Stimulated activated memory B cell treated with anti-CD40 and anti-IgM and Interleukin-4, amounts not matched to agents 10 μg/mL and 1 μg/mL and 100 μg/mL, for 72 hours (primary cell): ENCODE data around the gene DOK1.
A peak's percentile ranks its signal among the peaks of the same experiment; 100 is the strongest.

Experiments
- ATAC-seq: fragments of 150-1000 bp; cut with Tn5 transposase; 2 replicates; pipeline ENCODE4 v1.10.0; 2021
- H3K27ac Mint-ChIP-seq: one replicate; pipeline ENCODE4 v1.8.0; 2022; ENCODE audit warnings: mild to moderate bottlenecking, mixed read lengths
- H3K27me3 Mint-ChIP-seq: one replicate; pipeline ENCODE4 v1.8.0; 2022; ENCODE audit warnings: mixed read lengths
- H3K36me3 Mint-ChIP-seq: one replicate; pipeline ENCODE4 v1.8.0; 2022; ENCODE audit warnings: mixed read lengths
- H3K4me1 Mint-ChIP-seq: one replicate; pipeline ENCODE4 v1.8.0; 2022; ENCODE audit warnings: mixed read lengths
- H3K4me3 Mint-ChIP-seq: one replicate; pipeline ENCODE4 v1.8.0; 2022; ENCODE audit warnings: mild to moderate bottlenecking, moderate library complexity, mixed read lengths
- H3K9me3 Mint-ChIP-seq: one replicate; pipeline ENCODE4 v1.8.0; 2022; ENCODE audit warnings: mixed read lengths

The DOK1 gene

GRCh38 chr2:74532222-74532621 is 22.3 kb upstream of the DOK1 start:
- Mint-ChIP-seq H3K4me1 (peaks cover 48% of the 10 kb centered on the region), H3K27ac (no peak overlapping the region), H3K9me3 (no peaks in the 10 kb centered on the region), H3K36me3 (peaks cover 37% of the 10 kb centered on the region), H3K27me3 (no peaks in the 10 kb centered on the region), H3K4me3 (peak overlapping the region; percentile 27)
- no peak for ATAC-seq

DNA sequence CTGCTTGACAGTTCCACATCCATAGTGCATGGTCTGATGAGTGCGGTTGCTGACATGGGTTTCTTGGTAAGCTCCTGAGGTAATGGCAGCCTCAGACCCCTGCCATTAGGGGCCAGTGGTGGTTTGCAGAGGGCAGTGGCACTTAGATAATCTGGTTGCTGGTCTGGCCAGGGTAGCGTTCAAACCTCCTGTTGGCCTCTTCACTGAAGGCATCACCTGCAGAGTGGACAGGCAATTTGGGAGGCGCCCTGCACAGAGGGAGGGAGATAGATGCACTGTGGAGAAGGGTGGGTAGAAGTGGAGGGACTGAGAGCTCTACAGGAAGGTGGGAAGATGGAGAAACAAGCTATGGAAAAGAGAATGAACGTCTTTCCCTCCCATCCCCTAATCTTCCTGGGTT is 21.1 kb upstream of the DOK1 start:
- no peak overlapping the region for H3K27ac Mint-ChIP-seq

GRCh38 chr2:74534411-74534810 is 20.1 kb upstream of the DOK1 start:
- no peak for ATAC-seq
- Mint-ChIP-seq H3K4me3 (no peak overlapping the region), H3K4me1 (peaks cover 51% of the 10 kb centered on the region)

More for the DNA sequence above, 21.1 kb upstream of the DOK1 start:
- Mint-ChIP-seq H3K4me3 (no peak overlapping the region), H3K36me3 (peaks cover 24% of the 10 kb centered on the region), H3K9me3 (no peaks in the 10 kb centered on the region), H3K27me3 (no peaks in the 10 kb centered on the region), H3K4me1 (peaks cover 48% of the 10 kb centered on the region)
- no peak for ATAC-seq

GRCh38 chr2:74535440-74535965 is 19.0 kb upstream of the DOK1 start:
- no peak for ATAC-seq
- Mint-ChIP-seq H3K4me1 (peaks cover 57% of the 10 kb centered on the region), H3K36me3 (peaks cover 21% of the 10 kb centered on the region), H3K27me3 (no peaks in the 10 kb centered on the region), H3K9me3 (no peaks in the 10 kb centered on the region), H3K27ac (no peak overlapping the region), H3K4me3 (no peak overlapping the region)

More at GRCh38 chr2:74534411-74534810, 20.1 kb upstream of the DOK1 start:
- Mint-ChIP-seq H3K36me3 (peaks cover 21% of the 10 kb centered on the region), H3K9me3 (no peaks in the 10 kb centered on the region), H3K27ac (no peak overlapping the region), H3K27me3 (no peaks in the 10 kb centered on the region)

GRCh38 chr2:74536166-74536950 is 18.2 kb upstream of the DOK1 start:
- H3K36me3 Mint-ChIP-seq = peaks cover 13% of the 10 kb centered on the region
- H3K4me1 Mint-ChIP-seq = peaks cover 49% of the 10 kb centered on the region
- H3K9me3 Mint-ChIP-seq = no peaks in the 10 kb centered on the region
- H3K27me3 Mint-ChIP-seq = no peaks in the 10 kb centered on the region
- H3K4me3 Mint-ChIP-seq = no peak overlapping the region
- no peak overlapping the region for H3K27ac Mint-ChIP-seq
- ATAC-seq = peak; percentile 65

GRCh38 chr2:74537140-74537539 is 17.4 kb upstream of the DOK1 start:
- Mint-ChIP-seq H3K9me3 (no peaks in the 10 kb centered on the region), H3K27me3 (no peaks in the 10 kb centered on the region), H3K4me3 (no peak overlapping the region), H3K36me3 (peaks cover 13% of the 10 kb centered on the region), H3K27ac (no peak overlapping the region), H3K4me1 (peaks cover 41% of the 10 kb centered on the region)
- ATAC-seq = no peak

GRCh38 chr2:74538881-74539339 is 15.6 kb upstream of the DOK1 start:
- peak overlapping the region; percentile 61 for H3K4me3 Mint-ChIP-seq
- peaks cover 16% of the 10 kb centered on the region for H3K36me3 Mint-ChIP-seq
- no peaks in the 10 kb centered on the region for H3K9me3 Mint-ChIP-seq
- ATAC-seq = peak; percentile 73
- H3K27ac Mint-ChIP-seq = peak overlapping the region; percentile 89
- peaks cover 37% of the 10 kb centered on the region for H3K4me1 Mint-ChIP-seq
- no peaks in the 10 kb centered on the region for H3K27me3 Mint-ChIP-seq

GRCh38 chr2:74540291-74540690 is 14.2 kb upstream of the DOK1 start:
- H3K4me3 Mint-ChIP-seq = no peak overlapping the region
- no peaks in the 10 kb centered on the region for H3K27me3 Mint-ChIP-seq
- H3K9me3 Mint-ChIP-seq = no peaks in the 10 kb centered on the region
- peak overlapping the region; percentile 89 for H3K27ac Mint-ChIP-seq
- peaks cover 37% of the 10 kb centered on the region for H3K4me1 Mint-ChIP-seq
- peaks cover 16% of the 10 kb centered on the region for H3K36me3 Mint-ChIP-seq
- no peak for ATAC-seq

DNA sequence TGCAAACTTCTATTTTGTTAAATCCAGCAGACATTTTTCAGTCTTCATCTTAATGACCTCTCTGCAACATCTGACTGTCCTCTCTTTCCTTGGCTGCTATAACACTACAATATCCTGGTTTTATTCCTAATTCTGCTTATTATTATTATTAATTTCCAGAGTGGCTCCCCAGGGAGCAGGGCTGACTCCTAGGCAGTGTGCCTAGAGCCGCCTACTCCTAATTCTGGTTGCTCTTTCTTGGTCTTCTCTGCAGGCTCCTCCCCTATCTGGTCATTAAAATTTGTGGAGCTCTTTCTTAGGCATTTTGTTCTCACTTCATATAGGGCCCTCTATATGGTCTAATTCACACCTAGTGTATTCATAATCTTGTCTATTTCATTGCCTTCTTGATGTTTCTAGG is 11.5 kb upstream of the DOK1 start:
- H3K4me3 Mint-ChIP-seq = no peak overlapping the region
- no peaks in the 10 kb centered on the region for H3K9me3 Mint-ChIP-seq
- peaks cover 16% of the 10 kb centered on the region for H3K36me3 Mint-ChIP-seq
- no peaks in the 10 kb centered on the region for H3K27me3 Mint-ChIP-seq
- no peak overlapping the region for H3K27ac Mint-ChIP-seq
- H3K4me1 Mint-ChIP-seq = peaks cover 21% of the 10 kb centered on the region
- ATAC-seq = no peak

DNA sequence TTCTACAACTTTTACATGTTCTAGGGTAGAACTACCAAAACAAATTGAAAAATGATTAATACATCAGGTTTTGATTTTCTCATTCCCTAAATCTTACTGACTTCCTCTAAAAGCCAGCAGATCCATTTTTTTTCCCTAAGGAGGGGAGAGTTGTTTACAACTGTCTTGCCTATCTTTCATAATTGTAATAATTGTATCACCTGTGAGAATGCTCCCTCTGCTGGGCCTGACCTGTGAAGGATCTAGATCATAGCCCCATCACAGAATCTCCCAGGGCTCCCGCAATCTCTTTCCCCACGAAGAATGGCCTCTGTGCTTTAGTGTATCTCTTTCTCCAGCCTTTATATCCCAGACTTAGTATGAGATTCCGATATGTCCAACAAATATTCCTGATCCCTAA is 9.9 kb upstream of the DOK1 start:
- Mint-ChIP-seq H3K4me1 (peaks cover 14% of the 10 kb centered on the region), H3K9me3 (no peaks in the 10 kb centered on the region), H3K27me3 (peaks cover 5% of the 10 kb centered on the region), H3K27ac (no peak overlapping the region), H3K36me3 (peaks cover 12% of the 10 kb centered on the region), H3K4me3 (no peak overlapping the region)
- ATAC-seq = no peak

DNA sequence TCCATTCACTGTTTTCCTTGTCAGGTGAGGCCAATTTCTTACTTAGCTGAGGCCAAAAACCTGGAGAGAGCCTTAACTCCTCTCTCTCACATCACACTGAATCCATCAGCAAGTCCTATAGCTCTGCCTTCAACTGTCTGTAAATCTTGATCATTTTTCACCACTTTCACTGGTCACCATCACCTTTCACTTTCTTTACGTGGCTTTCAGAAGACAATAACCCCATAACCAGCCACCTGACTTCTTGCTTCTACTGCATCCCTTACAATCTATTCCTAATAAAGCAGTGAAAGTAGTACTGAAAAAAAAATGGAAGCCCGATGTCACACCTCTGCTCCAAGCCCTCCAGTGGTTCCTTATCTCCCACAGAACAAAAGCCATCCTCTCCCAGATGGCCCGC is 8.5 kb upstream of the DOK1 start:
- Mint-ChIP-seq H3K27me3 (peaks cover 13% of the 10 kb centered on the region), H3K36me3 (peaks cover 12% of the 10 kb centered on the region), H3K4me3 (no peak overlapping the region), H3K4me1 (peaks cover 16% of the 10 kb centered on the region), H3K27ac (no peak overlapping the region), H3K9me3 (no peaks in the 10 kb centered on the region)
- ATAC-seq = no peak

DNA sequence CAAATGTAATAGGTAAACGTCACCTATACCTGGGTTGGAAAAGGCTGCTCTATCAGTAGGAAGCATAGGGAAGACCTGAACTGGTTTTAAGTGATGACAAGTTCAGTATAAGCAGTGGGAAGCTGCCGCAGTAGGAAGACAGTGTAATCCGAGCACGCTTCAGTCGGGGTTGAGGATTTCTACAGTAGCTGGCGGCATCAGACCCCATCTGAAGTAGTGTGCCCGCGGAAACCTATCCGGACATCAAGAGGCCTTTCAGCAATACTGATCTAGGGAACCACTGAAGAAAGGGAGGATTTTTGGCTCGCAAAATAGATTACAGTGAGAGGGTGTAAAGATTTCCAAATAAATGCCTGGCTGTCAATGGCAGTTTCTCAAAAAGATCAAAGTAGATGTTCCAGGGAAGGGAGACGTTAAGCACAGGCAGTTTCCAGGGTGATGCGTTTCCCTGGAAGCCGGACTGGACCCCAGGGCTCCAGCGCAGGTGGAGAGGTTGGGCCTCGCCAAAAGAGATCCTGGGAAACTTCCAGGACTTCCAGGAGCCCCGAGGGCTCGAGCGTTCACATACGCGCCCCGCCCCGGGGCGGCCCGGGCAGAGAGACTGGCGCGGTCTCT is 6.1 kb upstream of the DOK1 start:
- no peaks in the 10 kb centered on the region for H3K9me3 Mint-ChIP-seq
- ATAC-seq = no peak
- H3K36me3 Mint-ChIP-seq = no peaks in the 10 kb centered on the region
- H3K4me3 Mint-ChIP-seq = peak overlapping the region; percentile 75
- peaks cover 13% of the 10 kb centered on the region for H3K27me3 Mint-ChIP-seq
- H3K4me1 Mint-ChIP-seq = peaks cover 38% of the 10 kb centered on the region
- H3K27ac Mint-ChIP-seq = peak overlapping the region; percentile 35

DNA sequence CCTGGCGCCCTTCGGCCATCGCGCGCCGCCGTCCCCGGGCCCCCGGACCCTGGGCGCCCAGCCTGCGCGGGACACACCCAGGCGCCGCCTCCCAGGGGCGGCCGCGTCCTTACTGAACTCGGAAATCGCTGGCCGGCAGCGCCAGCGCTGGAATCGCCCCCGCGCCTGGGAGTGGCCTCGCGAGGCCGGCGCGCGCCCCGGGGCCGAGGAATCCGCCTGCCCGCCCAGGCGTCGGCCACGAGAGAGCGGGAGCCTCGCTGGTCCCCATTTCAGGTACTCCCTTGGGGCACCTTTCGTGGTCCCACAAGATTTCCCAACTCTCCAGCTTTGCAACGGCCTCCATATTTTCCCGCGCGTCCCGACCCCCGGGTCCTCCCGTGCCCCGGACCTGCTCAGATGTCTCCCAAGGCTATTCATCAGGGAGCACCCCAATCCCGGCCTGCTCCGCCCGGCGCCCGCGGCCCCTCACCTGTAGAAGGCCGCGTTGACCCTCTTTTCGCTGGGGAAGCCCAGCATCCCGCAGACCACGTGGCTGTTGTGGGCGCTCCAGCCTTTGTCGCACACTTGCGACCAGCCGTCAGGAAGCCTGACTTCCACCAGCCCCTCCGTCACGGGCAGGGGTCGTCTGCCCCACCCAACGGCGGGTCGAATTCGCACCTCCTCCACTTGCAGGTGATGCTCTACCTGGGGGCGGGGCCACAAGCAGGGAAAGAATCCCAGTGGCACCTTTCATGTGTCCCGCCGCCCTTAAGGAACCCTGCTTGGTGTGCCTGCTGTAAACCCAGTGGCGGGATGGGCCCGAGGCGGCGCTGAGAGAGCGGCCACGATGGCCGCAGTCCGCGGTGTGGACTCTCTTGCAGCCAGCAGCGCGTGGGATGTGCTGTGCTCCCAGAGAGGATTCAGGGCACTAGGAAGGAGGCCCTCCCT is 5.4 kb upstream of the DOK1 start:
- Mint-ChIP-seq H3K27ac (peak overlapping the region; percentile 71), H3K27me3 (peaks cover 13% of the 10 kb centered on the region), H3K36me3 (no peaks in the 10 kb centered on the region), H3K9me3 (no peaks in the 10 kb centered on the region), H3K4me3 (peak overlapping the region; percentile 78), H3K4me1 (peaks cover 43% of the 10 kb centered on the region)
- ATAC-seq = peak; percentile 50

GRCh38 chr2:74550231-74550630 is 4.3 kb upstream of the DOK1 start:
- H3K9me3 Mint-ChIP-seq = no peaks in the 10 kb centered on the region
- peaks cover 13% of the 10 kb centered on the region for H3K27me3 Mint-ChIP-seq
- H3K4me1 Mint-ChIP-seq = peaks cover 44% of the 10 kb centered on the region
- H3K4me3 Mint-ChIP-seq = peak overlapping the region; percentile 39
- no peak for ATAC-seq
- H3K36me3 Mint-ChIP-seq = no peaks in the 10 kb centered on the region
- no peak overlapping the region for H3K27ac Mint-ChIP-seq

DNA sequence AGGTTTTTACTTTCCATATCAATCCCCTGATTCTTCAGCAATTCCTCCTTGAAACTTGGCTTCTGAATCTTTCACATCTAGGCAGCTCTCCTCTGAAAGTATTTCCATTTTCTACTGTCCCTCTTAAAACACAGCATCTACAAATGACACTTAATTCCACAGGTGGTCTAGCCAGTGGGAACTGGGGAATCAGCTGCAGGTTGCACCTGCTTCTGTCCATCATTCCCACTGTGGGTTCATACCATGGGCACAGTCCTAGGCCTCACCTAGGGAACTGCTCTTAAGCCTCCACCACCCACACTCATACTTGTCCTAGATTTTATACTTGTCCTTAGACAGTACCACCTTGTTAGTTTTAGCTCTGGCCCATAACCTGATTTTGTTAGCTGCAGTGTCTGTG is 3.0 kb upstream of the DOK1 start:
- Mint-ChIP-seq H3K36me3 (no peaks in the 10 kb centered on the region), H3K27ac (peak overlapping the region; percentile 80), H3K4me1 (peaks cover 57% of the 10 kb centered on the region), H3K4me3 (peak overlapping the region; percentile 64), H3K27me3 (peaks cover 13% of the 10 kb centered on the region), H3K9me3 (no peaks in the 10 kb centered on the region)
- no peak for ATAC-seq
